Mononuclear cell (primary cell): ENCODE data around the gene GALNT7. TPM values are rescaled to one million over a fixed set of nuclear protein-coding genes. Genes with fewer than 3 reads are reported as not detected.

Source experiments
- H3K27me3 ChIP-seq: 2 replicates; pipeline ENCODE4 v1.6.0; 2011; ENCODE audit warnings: low read length, control low read depth; ENCODE audit not compliant: insufficient read depth
- H3K4me1 ChIP-seq: 2 replicates; pipeline ENCODE4 v1.5.1; 2011; ENCODE audit warnings: mild to moderate bottlenecking, low read length, control low read depth; ENCODE audit not compliant: insufficient read depth
- H3K4me3 ChIP-seq: 2 replicates; pipeline ENCODE4 v1.5.1; 2011; ENCODE audit warnings: mild to moderate bottlenecking, low read length, moderate library complexity
- H3K9me3 ChIP-seq: 2 replicates; pipeline ENCODE4 v1.5.1; 2011; ENCODE audit warnings: low read depth, mild to moderate bottlenecking, control low read depth, low read length
- total RNA-seq: library from RNA; depleted of rRNA; stranded (reverse); fragments of >200 nt; gene quantifications from one replicate; pipeline ENCODE4 v1.2.3, GENCODE V29; 2012

GALNT7 gene
- total RNA-seq, 1 donor = 11.4 TPM

DNA sequence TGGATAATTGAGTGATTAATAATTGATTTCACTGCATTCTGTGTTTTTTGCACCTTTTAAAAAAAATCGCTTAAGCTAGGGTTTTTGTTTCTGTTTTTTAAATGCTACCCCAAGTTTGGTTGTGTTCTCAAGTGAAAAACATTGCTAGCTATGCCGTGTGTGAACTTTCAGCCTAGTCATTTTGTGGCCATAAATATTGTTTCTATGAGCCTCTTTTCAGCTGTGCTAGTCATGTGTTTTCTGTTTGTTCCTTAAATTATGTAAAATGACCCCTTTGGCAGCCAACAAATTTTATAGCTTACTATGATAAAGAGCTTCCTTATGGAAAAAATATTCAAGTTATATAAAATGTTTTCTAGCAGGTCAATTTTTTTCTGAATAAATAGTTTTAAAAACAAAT, 59.1 kb downstream of the GALNT7 start:
- Histone ChIP-seq H3K27me3 (no peaks in the 10 kb centered on the region), H3K4me1 (peaks cover 3% of the 10 kb centered on the region), H3K9me3 (no peaks in the 10 kb centered on the region), H3K4me3 (no peak overlapping the region)

DNA sequence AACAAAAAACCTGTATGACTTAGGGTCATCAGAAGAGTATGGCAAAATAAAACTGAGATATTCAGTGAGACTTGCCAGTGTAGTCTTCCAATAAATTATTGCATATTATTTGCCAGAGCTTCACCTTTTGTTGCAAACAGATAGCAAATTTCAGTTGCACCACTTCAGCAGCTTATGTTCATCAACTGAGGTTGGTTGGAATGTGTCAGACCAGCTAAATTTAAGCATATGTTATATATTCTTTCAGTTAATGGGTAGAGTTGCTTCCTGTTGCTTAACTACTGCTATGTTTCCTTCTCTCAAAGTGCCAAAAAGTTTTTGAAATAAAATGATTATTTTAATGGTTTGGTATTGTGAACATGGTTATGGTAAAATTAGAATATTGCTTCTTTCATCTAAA, 61.5 kb downstream of the GALNT7 start:
- peaks cover 3% of the 10 kb centered on the region for H3K4me1 ChIP-seq
- no peaks in the 10 kb centered on the region for H3K27me3 ChIP-seq
- no peaks in the 10 kb centered on the region for H3K9me3 ChIP-seq
- no peak overlapping the region for H3K4me3 ChIP-seq

DNA sequence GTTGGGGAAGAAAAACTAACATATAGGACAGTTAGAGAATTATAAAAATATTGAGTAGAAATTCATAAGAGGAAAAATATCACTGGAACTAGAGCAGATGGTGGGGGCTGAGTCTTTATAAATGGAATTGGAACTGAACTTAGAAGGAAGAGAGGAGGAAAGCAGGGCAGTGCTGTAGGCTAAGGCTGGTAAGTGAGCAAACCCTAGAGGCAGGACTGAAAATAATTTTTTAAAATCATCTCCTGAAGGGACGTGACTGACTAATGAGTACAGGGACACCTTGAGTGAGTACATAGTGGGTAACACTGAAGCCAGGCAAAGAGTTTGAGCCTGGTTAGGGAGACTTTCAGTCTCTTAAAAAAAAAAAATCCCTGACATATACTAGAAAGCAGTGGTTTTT, 63.3 kb downstream of the GALNT7 start:
- Histone ChIP-seq H3K4me1 (peaks cover 3% of the 10 kb centered on the region), H3K27me3 (no peaks in the 10 kb centered on the region), H3K9me3 (no peaks in the 10 kb centered on the region), H3K4me3 (no peak overlapping the region)

- H3K9me3 ChIP-seq = no peaks in the 10 kb centered on the region
- H3K4me3 ChIP-seq = no peak overlapping the region
- H3K4me1 ChIP-seq = no peaks in the 10 kb centered on the region
- no peaks in the 10 kb centered on the region for H3K27me3 ChIP-seq
Measured at GRCh38 chr4:173233857-173234256, 65.2 kb downstream of the GALNT7 start.

- Histone ChIP-seq H3K4me3 (no peak overlapping the region), H3K4me1 (no peaks in the 10 kb centered on the region), H3K9me3 (no peaks in the 10 kb centered on the region), H3K27me3 (no peaks in the 10 kb centered on the region)
Measured at GRCh38 chr4:173235050-173235449, 66.4 kb downstream of the GALNT7 start.

GRCh38 chr4:173236301-173236700, 67.7 kb downstream of the GALNT7 start:
- Histone ChIP-seq H3K9me3 (no peaks in the 10 kb centered on the region), H3K4me1 (no peaks in the 10 kb centered on the region), H3K27me3 (no peaks in the 10 kb centered on the region), H3K4me3 (no peak overlapping the region)

- Histone ChIP-seq H3K4me3 (no peak overlapping the region), H3K4me1 (no peaks in the 10 kb centered on the region), H3K9me3 (no peaks in the 10 kb centered on the region), H3K27me3 (no peaks in the 10 kb centered on the region)
Measured at GRCh38 chr4:173237152-173237551, 68.5 kb downstream of the GALNT7 start.

GRCh38 chr4:173237762-173238161, 69.2 kb downstream of the GALNT7 start:
- Histone ChIP-seq H3K9me3 (no peaks in the 10 kb centered on the region), H3K4me3 (no peak overlapping the region), H3K27me3 (no peaks in the 10 kb centered on the region), H3K4me1 (peaks cover 5% of the 10 kb centered on the region)

DNA sequence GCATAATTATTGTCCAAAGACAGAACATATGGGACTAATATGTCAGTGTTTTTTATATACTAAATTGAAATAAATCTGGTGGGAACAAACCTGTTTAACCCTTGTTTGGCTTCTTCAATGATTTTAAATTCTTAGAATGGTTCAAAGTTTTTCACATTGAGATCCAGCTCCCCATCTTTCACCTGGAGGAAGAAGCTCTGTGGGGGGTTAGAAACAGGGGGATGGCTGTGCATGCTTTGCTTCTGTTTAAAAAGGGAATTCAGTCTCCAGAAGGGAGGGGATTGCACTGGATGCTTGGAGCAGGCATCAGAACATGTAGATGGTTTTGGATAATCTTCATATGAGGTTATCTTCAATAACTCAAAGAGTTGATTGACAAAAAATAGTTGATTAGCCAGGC, 72.1 kb downstream of the GALNT7 start:
- Histone ChIP-seq H3K9me3 (no peaks in the 10 kb centered on the region), H3K4me1 (peaks cover 6% of the 10 kb centered on the region), H3K4me3 (no peak overlapping the region)

DNA sequence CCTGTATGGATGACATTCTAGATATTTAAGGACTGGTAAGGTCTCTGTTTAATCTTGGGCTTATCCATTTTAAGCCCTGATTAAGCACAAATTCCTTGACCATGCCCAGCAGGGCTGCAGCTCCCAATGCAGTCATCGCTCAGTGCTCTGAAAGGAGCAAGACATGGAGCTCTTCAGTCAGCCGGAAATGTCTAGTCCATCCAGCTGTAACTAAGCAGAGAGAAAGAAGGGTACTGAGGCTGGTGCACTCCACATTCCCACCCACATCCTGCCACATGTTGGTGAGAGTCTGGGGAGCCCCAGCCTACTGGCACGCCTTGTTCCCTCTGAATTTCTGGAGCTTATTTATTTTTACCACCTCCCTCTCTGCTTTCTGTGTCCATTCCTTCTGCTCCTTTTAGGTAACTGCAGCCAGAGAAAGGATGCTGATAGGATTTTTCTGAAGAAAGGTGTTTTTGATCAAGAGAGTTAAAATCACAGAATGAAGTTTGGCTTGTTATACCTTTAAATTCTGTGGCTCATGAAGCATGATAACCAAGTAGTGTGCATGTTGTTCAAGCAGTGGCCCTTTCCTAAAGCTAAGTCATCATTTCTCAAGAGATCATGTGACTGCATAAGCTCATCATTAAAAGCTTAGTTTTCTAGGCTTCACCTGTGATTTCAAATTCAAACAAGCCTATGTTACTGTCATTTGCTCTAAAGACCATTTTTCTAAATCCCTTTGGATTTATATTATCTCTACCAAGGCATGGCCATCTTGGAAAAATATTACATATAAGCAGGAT, 74.0 kb downstream of the GALNT7 start:
- H3K4me1 ChIP-seq = peaks cover 6% of the 10 kb centered on the region
- no peaks in the 10 kb centered on the region for H3K9me3 ChIP-seq

More for the DNA sequence above, 72.1 kb downstream of the GALNT7 start:
- no peaks in the 10 kb centered on the region for H3K27me3 ChIP-seq

DNA sequence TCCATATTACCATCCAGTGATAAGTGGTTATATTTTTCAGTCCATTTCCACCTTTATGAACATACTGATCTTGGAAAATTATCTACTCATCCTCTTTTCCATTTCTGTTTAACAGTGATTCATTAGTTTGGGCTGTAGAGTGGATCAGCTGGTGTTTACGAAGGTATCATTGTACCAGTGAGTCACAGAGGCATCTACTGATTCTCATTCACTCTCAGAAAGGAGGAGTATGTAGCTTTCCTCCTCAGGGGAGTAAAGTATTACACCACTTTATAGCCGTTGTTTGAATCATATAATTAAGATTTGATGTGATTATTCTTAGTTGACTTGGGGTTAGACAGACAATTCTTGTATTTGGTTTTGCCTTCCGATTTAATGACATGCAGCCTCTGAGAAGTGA, 74.7 kb downstream of the GALNT7 start:
- Histone ChIP-seq H3K9me3 (no peaks in the 10 kb centered on the region), H3K27me3 (no peaks in the 10 kb centered on the region), H3K4me1 (peaks cover 6% of the 10 kb centered on the region), H3K4me3 (no peak overlapping the region)

More for the DNA sequence above, 74.0 kb downstream of the GALNT7 start:
- no peak overlapping the region for H3K4me3 ChIP-seq
- H3K27me3 ChIP-seq = no peaks in the 10 kb centered on the region

- Histone ChIP-seq H3K4me3 (no peak overlapping the region), H3K9me3 (no peaks in the 10 kb centered on the region), H3K27me3 (no peaks in the 10 kb centered on the region), H3K4me1 (peaks cover 6% of the 10 kb centered on the region)
Measured at GRCh38 chr4:173243917-173244658, 75.5 kb downstream of the GALNT7 start.

DNA sequence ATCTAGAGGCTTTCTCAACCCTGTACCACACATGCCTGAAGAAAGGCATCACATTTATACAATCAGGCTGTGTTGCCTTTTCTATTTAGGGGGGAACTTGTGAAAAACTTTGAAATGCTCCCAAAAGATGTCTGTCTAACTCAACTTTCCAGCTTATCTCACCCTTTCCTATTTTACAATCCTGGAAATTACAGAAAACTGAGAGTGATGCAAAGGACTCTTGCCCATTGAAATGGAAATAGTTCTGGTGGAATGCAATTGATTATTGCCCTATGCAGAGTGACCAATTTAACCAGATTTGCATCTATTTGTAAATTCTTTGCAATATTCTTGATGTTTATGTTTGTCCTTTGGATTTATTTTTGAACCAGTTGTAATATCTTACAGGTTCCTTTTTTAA, 77.3 kb downstream of the GALNT7 start:
- H3K9me3 ChIP-seq = no peaks in the 10 kb centered on the region
- no peaks in the 10 kb centered on the region for H3K27me3 ChIP-seq
- H3K4me3 ChIP-seq = no peak overlapping the region
- peaks cover 6% of the 10 kb centered on the region for H3K4me1 ChIP-seq

GRCh38 chr4:173246719-173247118, 78.1 kb downstream of the GALNT7 start:
- Histone ChIP-seq H3K9me3 (no peaks in the 10 kb centered on the region), H3K4me3 (no peak overlapping the region), H3K27me3 (no peaks in the 10 kb centered on the region), H3K4me1 (peaks cover 6% of the 10 kb centered on the region)

- H3K4me1 ChIP-seq = peaks cover 6% of the 10 kb centered on the region
- no peaks in the 10 kb centered on the region for H3K27me3 ChIP-seq
- H3K4me3 ChIP-seq = no peak overlapping the region
- H3K9me3 ChIP-seq = no peaks in the 10 kb centered on the region
Measured at GRCh38 chr4:173247321-173247720, 78.7 kb downstream of the GALNT7 start.

DNA sequence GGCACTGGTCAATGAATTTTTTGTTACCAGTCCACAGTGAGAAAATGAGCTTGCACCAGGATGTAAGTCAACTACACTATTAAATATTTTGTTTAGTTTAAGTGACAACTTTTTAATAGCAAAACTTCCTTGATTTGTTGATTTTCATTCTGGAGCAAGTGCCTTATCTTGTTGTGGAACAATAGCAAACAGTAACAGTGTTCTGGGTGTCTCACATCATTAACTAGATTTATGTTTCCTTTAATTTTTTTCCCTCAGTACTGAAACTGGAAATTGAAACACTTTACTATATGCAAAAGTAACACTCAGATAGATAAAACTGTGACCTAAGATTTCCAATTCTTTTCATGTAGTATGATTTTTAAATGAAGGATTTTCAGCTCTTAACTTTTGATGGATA, 80.1 kb downstream of the GALNT7 start:
- H3K9me3 ChIP-seq = no peaks in the 10 kb centered on the region
- no peak overlapping the region for H3K4me3 ChIP-seq
- H3K4me1 ChIP-seq = no peaks in the 10 kb centered on the region
- no peaks in the 10 kb centered on the region for H3K27me3 ChIP-seq
